ENCODE data around the gene MYOM3.

DNA sequence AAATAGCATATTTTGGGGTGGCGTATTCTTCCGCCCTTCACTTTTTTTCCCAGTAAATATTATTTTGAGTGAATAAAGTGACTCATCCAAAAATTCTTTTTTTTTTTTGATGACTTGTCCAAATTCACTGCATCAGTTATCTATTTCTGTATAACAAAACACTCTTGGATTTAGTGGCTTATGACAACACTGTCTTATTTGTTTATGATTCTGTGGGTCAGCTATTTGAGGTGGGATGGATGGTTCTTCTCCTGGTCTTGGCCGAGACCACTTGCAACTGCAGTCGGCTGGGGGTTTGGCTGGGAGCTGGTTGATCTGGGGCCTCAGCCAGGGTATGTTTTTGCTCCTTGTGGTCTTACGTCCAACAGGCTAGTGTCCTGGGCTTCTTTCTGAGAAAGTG, 91.9 kb downstream of the MYOM3 start:
- TF ChIP-seq POLR2A (IDR thresholded peaks at IDR 0.05; ENCODE audit: low read depth, low read length) (no peak), CHD1 (IDR thresholded peaks at IDR 0.05; ENCODE audit: low read depth, low read length) (no peak), BHLHE40 (IDR thresholded peaks at IDR 0.05; ENCODE audit: low read depth, low read length) (no peak)
- TF ChIP-seq, protein P1, sequence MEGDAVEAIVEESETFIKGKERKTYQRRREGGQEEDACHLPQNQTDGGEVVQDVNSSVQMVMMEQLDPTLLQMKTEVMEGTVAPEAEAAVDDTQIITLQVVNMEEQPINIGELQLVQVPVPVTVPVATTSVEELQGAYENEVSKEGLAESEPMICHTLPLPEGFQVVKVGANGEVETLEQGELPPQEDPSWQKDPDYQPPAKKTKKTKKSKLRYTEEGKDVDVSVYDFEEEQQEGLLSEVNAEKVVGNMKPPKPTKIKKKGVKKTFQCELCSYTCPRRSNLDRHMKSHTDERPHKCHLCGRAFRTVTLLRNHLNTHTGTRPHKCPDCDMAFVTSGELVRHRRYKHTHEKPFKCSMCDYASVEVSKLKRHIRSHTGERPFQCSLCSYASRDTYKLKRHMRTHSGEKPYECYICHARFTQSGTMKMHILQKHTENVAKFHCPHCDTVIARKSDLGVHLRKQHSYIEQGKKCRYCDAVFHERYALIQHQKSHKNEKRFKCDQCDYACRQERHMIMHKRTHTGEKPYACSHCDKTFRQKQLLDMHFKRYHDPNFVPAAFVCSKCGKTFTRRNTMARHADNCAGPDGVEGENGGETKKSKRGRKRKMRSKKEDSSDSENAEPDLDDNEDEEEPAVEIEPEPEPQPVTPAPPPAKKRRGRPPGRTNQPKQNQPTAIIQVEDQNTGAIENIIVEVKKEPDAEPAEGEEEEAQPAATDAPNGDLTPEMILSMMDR (conservative IDR thresholded peaks at IDR 0.05; ENCODE audit: low read depth, low read length) = no peak
- TF ChIP-seq, protein P2, sequence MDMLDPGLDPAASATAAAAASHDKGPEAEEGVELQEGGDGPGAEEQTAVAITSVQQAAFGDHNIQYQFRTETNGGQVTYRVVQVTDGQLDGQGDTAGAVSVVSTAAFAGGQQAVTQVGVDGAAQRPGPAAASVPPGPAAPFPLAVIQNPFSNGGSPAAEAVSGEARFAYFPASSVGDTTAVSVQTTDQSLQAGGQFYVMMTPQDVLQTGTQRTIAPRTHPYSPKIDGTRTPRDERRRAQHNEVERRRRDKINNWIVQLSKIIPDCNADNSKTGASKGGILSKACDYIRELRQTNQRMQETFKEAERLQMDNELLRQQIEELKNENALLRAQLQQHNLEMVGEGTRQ (IDR thresholded peaks at IDR 0.05; ENCODE audit: low read depth, low read length) = no peak
